Measurements from ENCODE around the gene ADAM22.

The ADAM22 gene

GRCh38 chr7:88116235-88116795 lies 182.3 kb downstream of the ADAM22 start:
- no peaks in the 10 kb centered on the region for H3K9me3 ChIP-seq (ENCODE audit: control insufficient read depth, insufficient read depth, low read length)
- H3K9ac ChIP-seq (ENCODE audit: low read depth, low read length): no peak overlapping the region
- no peaks in the 10 kb centered on the region for H3K4me1 ChIP-seq (ENCODE audit: control insufficient read depth, insufficient read depth, low read length)
- no peaks in the 10 kb centered on the region for H3K36me3 ChIP-seq (ENCODE audit: control insufficient read depth, insufficient read depth, low read length)
- no peak overlapping the region for H3K4me3 ChIP-seq (ENCODE audit: low read depth, low read length)
- no peaks in the 10 kb centered on the region for H3K27me3 ChIP-seq (ENCODE audit: control insufficient read depth, insufficient read depth, low read length)

GRCh38 chr7:88117325-88117724 lies 183.3 kb downstream of the ADAM22 start:
- Histone ChIP-seq H3K9me3 (ENCODE audit: control insufficient read depth, insufficient read depth, low read length) (no peaks in the 10 kb centered on the region), H3K9ac (ENCODE audit: low read depth, low read length) (no peak overlapping the region), H3K4me3 (ENCODE audit: low read depth, low read length) (no peak overlapping the region), H3K36me3 (ENCODE audit: control insufficient read depth, insufficient read depth, low read length) (no peaks in the 10 kb centered on the region), H3K4me1 (ENCODE audit: control insufficient read depth, insufficient read depth, low read length) (no peaks in the 10 kb centered on the region), H3K27me3 (ENCODE audit: control insufficient read depth, insufficient read depth, low read length) (no peaks in the 10 kb centered on the region)

GRCh38 chr7:88121335-88121734 lies 187.3 kb downstream of the ADAM22 start:
- Histone ChIP-seq H3K4me3 (ENCODE audit: low read depth, low read length) (no peak overlapping the region), H3K36me3 (ENCODE audit: control insufficient read depth, insufficient read depth, low read length) (no peaks in the 10 kb centered on the region), H3K27me3 (ENCODE audit: control insufficient read depth, insufficient read depth, low read length) (no peaks in the 10 kb centered on the region), H3K9me3 (ENCODE audit: control insufficient read depth, insufficient read depth, low read length) (no peaks in the 10 kb centered on the region), H3K4me1 (ENCODE audit: control insufficient read depth, insufficient read depth, low read length) (no peaks in the 10 kb centered on the region), H3K9ac (ENCODE audit: low read depth, low read length) (no peak overlapping the region)

- Histone ChIP-seq H3K4me3 (ENCODE audit: low read depth, low read length) (no peak overlapping the region), H3K9ac (ENCODE audit: low read depth, low read length) (no peak overlapping the region), H3K27me3 (ENCODE audit: control insufficient read depth, insufficient read depth, low read length) (no peaks in the 10 kb centered on the region), H3K36me3 (ENCODE audit: control insufficient read depth, insufficient read depth, low read length) (no peaks in the 10 kb centered on the region), H3K9me3 (ENCODE audit: control insufficient read depth, insufficient read depth, low read length) (no peaks in the 10 kb centered on the region), H3K4me1 (ENCODE audit: control insufficient read depth, insufficient read depth, low read length) (no peaks in the 10 kb centered on the region)
Measured at GRCh38 chr7:88127637-88128290, 193.7 kb downstream of the ADAM22 start.

GRCh38 chr7:88132725-88133124 lies 198.7 kb downstream of the ADAM22 start:
- no peaks in the 10 kb centered on the region for H3K36me3 ChIP-seq (ENCODE audit: control insufficient read depth, insufficient read depth, low read length)
- no peaks in the 10 kb centered on the region for H3K27me3 ChIP-seq (ENCODE audit: control insufficient read depth, insufficient read depth, low read length)
- H3K4me3 ChIP-seq (ENCODE audit: low read depth, low read length): no peak overlapping the region
- no peak overlapping the region for H3K9ac ChIP-seq (ENCODE audit: low read depth, low read length)
- no peaks in the 10 kb centered on the region for H3K9me3 ChIP-seq (ENCODE audit: control insufficient read depth, insufficient read depth, low read length)
- H3K4me1 ChIP-seq (ENCODE audit: control insufficient read depth, insufficient read depth, low read length): no peaks in the 10 kb centered on the region

GRCh38 chr7:88140947-88141346 lies 206.9 kb downstream of the ADAM22 start:
- H3K4me1 ChIP-seq (ENCODE audit: control insufficient read depth, insufficient read depth, low read length): no peaks in the 10 kb centered on the region
- no peaks in the 10 kb centered on the region for H3K36me3 ChIP-seq (ENCODE audit: control insufficient read depth, insufficient read depth, low read length)
- H3K27me3 ChIP-seq (ENCODE audit: control insufficient read depth, insufficient read depth, low read length): no peaks in the 10 kb centered on the region
- H3K9me3 ChIP-seq (ENCODE audit: control insufficient read depth, insufficient read depth, low read length): no peaks in the 10 kb centered on the region
- H3K9ac ChIP-seq (ENCODE audit: low read depth, low read length): no peak overlapping the region
- no peak overlapping the region for H3K4me3 ChIP-seq (ENCODE audit: low read depth, low read length)

- H3K9ac ChIP-seq (ENCODE audit: low read depth, low read length): no peak overlapping the region
Measured at GRCh38 chr7:88141479-88141878, 207.4 kb downstream of the ADAM22 start.

GRCh38 chr7:88141953-88142352 lies 207.9 kb downstream of the ADAM22 start:
- Histone ChIP-seq H3K4me3 (ENCODE audit: low read depth, low read length) (no peak overlapping the region), H3K9ac (ENCODE audit: low read depth, low read length) (no peak overlapping the region), H3K27me3 (ENCODE audit: control insufficient read depth, insufficient read depth, low read length) (no peaks in the 10 kb centered on the region), H3K9me3 (ENCODE audit: control insufficient read depth, insufficient read depth, low read length) (no peaks in the 10 kb centered on the region), H3K4me1 (ENCODE audit: control insufficient read depth, insufficient read depth, low read length) (no peaks in the 10 kb centered on the region), H3K36me3 (ENCODE audit: control insufficient read depth, insufficient read depth, low read length) (no peaks in the 10 kb centered on the region)

More at GRCh38 chr7:88141479-88141878, 207.4 kb downstream of the ADAM22 start:
- Histone ChIP-seq H3K9me3 (ENCODE audit: control insufficient read depth, insufficient read depth, low read length) (no peaks in the 10 kb centered on the region), H3K4me1 (ENCODE audit: control insufficient read depth, insufficient read depth, low read length) (no peaks in the 10 kb centered on the region), H3K4me3 (ENCODE audit: low read depth, low read length) (no peak overlapping the region), H3K36me3 (ENCODE audit: control insufficient read depth, insufficient read depth, low read length) (no peaks in the 10 kb centered on the region), H3K27me3 (ENCODE audit: control insufficient read depth, insufficient read depth, low read length) (no peaks in the 10 kb centered on the region)

- H3K4me3 ChIP-seq (ENCODE audit: low read depth, low read length): no peak overlapping the region
- no peaks in the 10 kb centered on the region for H3K27me3 ChIP-seq (ENCODE audit: control insufficient read depth, insufficient read depth, low read length)
- H3K9me3 ChIP-seq (ENCODE audit: control insufficient read depth, insufficient read depth, low read length): no peaks in the 10 kb centered on the region
- no peaks in the 10 kb centered on the region for H3K36me3 ChIP-seq (ENCODE audit: control insufficient read depth, insufficient read depth, low read length)
- no peaks in the 10 kb centered on the region for H3K4me1 ChIP-seq (ENCODE audit: control insufficient read depth, insufficient read depth, low read length)
- H3K9ac ChIP-seq (ENCODE audit: low read depth, low read length): no peak overlapping the region
Measured at GRCh38 chr7:88146616-88147015, 212.6 kb downstream of the ADAM22 start.

- H3K36me3 ChIP-seq (ENCODE audit: control insufficient read depth, insufficient read depth, low read length): no peaks in the 10 kb centered on the region
- no peaks in the 10 kb centered on the region for H3K27me3 ChIP-seq (ENCODE audit: control insufficient read depth, insufficient read depth, low read length)
- no peak overlapping the region for H3K9ac ChIP-seq (ENCODE audit: low read depth, low read length)
- H3K4me3 ChIP-seq (ENCODE audit: low read depth, low read length): no peak overlapping the region
- H3K4me1 ChIP-seq (ENCODE audit: control insufficient read depth, insufficient read depth, low read length): no peaks in the 10 kb centered on the region
- no peaks in the 10 kb centered on the region for H3K9me3 ChIP-seq (ENCODE audit: control insufficient read depth, insufficient read depth, low read length)
Measured at GRCh38 chr7:88147341-88147740, 213.3 kb downstream of the ADAM22 start.

- no peaks in the 10 kb centered on the region for H3K27me3 ChIP-seq (ENCODE audit: control insufficient read depth, insufficient read depth, low read length)
- H3K9ac ChIP-seq (ENCODE audit: low read depth, low read length): no peak overlapping the region
- H3K4me3 ChIP-seq (ENCODE audit: low read depth, low read length): no peak overlapping the region
- no peaks in the 10 kb centered on the region for H3K4me1 ChIP-seq (ENCODE audit: control insufficient read depth, insufficient read depth, low read length)
- no peaks in the 10 kb centered on the region for H3K9me3 ChIP-seq (ENCODE audit: control insufficient read depth, insufficient read depth, low read length)
- no peaks in the 10 kb centered on the region for H3K36me3 ChIP-seq (ENCODE audit: control insufficient read depth, insufficient read depth, low read length)
Measured at GRCh38 chr7:88147949-88148348, 213.9 kb downstream of the ADAM22 start.

GRCh38 chr7:88150033-88150432 lies 216.0 kb downstream of the ADAM22 start:
- Histone ChIP-seq H3K36me3 (ENCODE audit: control insufficient read depth, insufficient read depth, low read length) (no peaks in the 10 kb centered on the region), H3K4me3 (ENCODE audit: low read depth, low read length) (no peak overlapping the region), H3K27me3 (ENCODE audit: control insufficient read depth, insufficient read depth, low read length) (no peaks in the 10 kb centered on the region), H3K9me3 (ENCODE audit: control insufficient read depth, insufficient read depth, low read length) (no peaks in the 10 kb centered on the region), H3K4me1 (ENCODE audit: control insufficient read depth, insufficient read depth, low read length) (peaks cover 6% of the 10 kb centered on the region), H3K9ac (ENCODE audit: low read depth, low read length) (no peak overlapping the region)
